HG03066 (cell line): ENCODE measurements around the gene PRR35.

ENCODE experiments used
- ATAC-seq: cut with Tn5 transposase; IDR thresholded peaks from one replicate; pipeline ENCODE4 v1.9.1; 2021; ENCODE audit warnings: low read depth; ENCODE audit not compliant: unreplicated experiment

PRR35 gene

DNA sequence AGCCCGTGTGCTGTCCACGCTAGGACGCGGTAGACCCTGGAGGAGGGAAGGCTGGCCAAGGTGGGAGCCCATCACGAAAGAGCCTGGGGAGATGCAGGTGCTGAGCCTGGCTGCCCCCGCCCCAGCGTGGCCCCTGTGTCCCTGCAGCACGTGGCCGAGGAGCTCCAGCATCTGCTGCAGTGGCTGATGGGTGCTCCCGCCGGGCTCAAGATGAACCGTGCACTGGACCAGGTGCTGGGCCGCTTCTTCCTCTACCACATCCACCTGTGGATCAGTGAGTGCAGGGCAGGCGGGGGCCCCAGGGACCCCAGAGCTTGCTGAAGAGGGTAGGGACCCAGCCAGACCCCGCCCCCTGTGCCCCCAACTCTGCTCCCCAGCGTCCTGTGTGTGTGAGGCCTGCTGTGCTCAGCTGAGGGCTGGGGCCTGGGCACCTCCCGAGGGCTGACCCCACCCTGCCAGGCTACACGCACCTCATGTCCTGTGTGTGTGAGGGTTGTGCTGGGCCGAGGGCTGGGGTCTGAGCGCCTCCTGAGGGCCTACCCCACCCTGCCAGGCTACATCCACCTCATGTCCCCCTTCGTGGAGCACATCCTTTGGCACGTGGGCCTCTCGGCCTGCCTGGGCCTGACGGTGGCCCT, 18.2 kb downstream of the PRR35 start:
- no peak for ATAC-seq

DNA sequence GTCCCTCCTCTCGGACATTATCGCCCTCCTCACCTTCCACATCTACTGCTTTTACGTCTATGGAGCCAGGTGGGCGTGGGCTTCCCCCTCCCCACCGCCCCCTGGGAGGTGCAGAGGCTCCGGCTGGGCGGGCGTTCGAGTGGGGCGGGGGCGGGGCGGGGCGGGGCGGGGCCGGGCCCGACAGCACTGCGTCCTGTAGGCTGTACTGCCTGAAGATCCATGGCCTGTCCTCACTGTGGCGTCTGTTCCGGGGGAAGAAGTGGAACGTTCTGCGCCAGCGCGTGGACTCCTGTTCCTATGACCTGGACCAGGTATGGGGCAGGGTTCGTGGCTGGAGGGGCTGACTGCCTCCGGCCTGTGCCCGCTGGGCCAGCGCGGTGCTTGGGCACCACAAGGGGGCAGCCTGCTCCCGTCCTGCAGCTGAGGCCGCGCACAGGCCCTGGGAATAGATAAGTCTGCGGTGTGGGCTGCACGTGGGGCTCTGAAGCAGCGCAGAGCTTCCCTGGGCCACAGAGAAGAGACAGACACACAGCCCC, 18.7 kb downstream of the PRR35 start:
- no peak for ATAC-seq

DNA sequence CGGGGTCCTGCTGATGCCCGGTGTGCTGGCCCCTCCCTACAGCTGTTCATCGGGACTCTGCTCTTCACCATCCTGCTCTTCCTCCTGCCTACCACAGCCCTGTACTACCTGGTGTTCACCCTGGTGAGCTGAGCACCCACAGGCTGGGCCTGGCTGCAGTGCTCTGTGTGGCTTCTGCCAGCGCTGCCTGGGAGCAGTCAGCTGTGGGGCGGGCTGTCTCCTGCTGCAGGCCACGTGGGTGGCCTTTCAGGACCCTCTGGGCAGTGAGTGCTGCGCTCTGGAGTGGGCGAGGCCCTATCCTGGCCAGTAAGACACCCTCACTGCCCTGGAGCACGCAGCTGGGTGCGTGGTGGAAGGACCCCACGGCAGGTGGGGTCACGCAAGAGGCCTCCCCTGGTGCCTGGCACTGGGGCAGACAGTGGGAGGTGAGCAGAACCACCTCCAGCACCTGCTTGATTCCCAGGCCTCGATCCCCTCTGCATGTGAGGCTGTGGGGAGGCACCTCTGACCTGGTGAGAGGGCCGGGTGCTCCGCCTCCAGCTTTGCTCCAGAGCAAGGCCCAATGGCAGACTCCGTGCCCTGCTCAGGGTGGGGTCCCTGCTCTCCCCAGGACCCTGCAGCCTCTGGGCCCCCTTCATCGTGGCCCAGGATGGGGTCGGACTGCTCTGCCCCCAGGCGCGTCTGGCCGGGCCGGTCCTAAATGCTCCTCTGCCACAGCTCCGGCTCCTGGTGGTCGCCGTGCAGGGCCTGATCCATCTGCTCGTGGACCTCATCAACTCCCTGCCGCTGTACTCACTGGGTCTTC, 20.1 kb downstream of the PRR35 start:
- ATAC-seq, result no peak

DNA sequence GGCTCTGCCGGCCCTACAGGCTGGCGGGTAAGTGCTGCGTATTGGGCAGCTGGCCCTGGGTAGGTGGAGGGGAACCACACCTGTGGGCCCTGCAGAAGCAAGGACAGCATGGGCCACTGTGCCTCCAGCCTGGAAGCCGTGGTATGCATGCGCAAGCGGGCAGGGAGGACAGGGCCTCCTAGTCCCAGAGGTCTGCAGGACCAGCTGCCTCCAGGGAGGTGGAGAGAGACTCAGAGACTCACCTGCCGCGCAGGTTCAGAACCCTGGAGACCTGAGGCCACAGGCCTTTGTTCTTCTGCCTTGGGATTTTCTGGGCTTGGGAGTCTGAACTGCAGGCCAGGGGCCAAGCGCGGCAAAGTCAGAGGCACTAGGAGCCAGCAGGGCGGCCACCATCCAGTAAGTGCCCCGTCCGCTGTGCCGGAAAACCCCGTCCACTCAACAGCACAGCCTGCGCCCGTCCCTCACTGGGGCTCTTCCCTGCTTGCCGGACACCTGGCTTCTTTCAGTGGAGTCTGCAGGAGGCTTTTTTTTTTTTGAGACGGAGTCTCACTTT, 20.8 kb downstream of the PRR35 start:
- ATAC-seq, result no peak

DNA sequence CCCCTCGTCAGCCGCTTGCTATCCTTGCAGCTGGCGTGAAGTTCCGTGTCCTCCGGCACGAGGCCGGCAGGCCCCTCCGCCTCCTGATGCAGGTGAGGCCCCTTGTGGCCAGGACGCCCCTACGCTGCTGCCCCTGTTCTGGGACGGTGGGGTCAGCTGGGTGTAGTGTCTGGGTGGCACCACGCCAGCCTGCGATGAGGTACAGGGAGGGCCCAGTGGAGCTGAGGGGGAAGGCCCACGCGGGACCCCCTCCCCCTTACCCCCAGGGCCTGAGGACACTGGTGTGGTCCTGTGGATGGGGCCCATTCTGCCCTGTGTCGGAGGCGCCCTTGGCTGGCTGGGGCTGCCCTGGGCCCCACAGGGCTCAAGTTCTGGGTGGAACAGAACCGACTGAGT, 22.0 kb downstream of the PRR35 start:
- no peak for ATAC-seq

DNA sequence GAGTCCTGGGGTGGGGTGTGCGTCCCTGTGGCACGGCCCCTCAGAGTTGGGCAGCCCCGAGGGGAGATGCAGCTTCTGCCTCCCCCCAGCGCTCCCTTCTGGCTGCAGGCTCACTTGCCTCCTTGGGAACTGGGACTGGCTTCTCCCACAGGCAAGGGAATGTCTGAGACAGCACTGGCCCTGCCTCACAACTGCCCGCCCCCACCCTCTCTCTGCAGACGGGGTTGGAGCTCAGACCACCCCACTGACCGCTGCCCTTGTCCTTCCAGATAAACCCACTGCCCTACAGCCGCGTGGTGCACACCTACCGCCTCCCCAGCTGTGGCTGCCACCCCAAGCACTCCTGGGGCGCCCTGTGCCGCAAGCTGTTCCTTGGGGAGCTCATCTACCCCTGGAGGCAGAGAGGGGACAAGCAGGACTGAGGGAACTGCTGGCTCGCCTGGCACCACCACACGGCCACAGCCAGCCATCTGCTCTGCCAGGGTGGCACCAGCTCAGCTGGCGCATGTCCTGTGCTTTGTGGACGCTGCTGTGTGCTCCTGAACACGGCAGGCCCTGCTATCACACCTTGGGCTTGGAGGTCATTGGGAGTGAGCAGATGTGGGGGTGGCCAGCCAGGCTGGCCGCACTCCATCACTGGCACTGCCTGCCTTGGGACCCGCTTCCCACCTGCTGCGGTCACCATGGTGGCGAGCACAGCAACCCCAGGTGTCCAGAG, 22.6 kb downstream of the PRR35 start:
- ATAC-seq, result no peak

DNA sequence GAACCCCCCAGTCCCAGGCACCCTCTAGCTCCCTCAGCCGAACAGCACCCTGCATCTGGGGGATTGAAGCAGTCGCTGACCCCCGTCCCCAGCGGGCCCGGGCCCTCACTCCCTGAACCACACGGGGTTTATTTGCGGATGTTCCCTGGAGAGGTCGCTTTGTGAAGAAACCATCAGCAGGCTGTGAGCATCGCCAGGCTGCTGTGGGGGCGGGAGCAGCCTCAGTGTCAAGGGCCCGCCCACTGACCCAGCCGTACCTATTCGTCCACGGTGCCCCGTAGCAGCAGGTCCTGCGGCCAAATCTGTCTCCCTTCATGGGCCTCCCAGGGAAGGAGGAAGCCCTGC, 23.2 kb downstream of the PRR35 start:
- ATAC-seq, result no peak

DNA sequence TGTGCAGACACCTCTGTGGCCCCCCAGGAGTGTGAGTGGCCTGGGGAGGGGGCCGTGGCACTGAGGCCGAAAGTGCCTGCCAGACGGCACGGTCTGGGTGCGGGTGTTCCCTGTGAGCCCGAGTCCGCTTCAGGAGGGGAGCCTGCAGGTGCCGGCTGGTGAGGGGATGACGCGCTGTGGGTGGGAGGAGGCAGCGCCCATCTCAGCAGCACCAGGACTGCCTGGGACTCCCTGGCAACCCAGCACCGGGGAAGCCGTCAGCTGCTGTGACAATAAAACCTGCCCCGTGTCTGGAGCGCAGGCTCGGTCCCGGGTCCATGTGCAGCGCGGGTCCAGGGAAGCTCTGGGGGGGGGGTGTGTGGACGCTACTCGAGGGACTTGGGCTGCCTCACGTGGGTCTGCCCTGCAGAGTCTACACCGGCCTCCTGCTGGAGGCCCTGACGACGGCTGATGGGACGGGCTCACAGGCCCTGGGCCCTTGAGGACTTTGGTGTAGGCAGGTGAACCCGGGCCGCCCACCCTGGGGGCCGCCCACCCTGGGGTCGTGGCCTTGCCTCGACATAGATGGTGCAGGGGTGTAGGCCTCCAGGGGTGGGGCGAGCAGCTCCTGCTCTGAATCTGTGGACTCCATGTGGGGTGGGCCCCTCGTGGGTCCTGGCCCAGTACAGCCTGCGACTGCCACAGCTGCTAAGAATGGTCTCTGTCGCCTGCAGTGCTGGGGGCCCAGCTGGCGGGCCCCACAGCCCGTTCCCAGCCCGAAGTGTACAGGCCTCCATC, 23.8 kb downstream of the PRR35 start:
- no peak for ATAC-seq

DNA sequence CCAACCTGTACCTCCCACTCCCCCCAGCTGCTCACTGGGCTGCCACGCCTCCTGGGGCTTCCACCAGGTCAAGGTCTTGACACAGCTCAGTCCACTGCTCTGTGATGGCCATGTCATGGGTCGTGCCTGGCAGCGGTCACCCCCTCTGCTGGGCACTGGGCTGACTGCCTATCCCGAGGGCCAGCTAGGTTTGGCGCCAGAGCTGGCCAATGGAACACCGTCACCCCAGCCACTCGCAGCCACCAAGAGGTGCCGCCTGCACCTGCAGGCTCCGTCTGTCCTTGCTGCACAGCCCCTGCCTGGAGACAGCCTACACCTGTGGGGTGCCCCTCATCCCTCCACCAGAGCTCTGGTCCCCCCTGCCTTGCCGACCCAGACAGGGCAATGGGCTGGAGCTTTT, 25.2 kb downstream of the PRR35 start:
- no peak for ATAC-seq

DNA sequence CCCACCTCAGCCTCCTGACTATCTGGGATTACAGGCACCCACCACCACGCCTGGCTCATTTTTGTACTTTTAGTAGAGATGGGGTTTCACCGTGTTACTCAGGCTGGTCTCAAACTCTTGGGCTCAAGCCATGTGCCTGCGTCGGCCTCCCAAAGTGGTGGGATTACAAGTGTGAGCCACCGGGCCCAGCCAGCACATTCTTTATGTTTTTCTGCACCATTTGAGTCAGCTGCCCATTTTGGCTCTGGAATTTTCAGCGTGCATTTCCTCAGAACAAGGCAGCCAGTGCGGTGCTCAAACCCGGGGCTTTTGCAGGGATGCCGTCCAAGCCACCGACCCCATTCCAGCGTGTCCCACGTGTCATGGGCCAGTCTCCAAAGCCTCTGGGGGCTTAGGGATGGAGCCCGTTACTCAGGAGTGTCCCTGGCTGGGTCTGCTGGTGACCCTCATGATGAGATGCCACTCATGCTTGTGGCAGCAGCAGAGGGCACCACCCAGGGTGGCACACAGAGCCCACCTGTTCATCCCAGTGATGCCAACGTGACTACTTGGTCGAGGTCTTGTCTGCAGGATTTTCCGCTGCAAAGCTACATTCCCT, 26.0 kb downstream of the PRR35 start:
- no peak for ATAC-seq

DNA sequence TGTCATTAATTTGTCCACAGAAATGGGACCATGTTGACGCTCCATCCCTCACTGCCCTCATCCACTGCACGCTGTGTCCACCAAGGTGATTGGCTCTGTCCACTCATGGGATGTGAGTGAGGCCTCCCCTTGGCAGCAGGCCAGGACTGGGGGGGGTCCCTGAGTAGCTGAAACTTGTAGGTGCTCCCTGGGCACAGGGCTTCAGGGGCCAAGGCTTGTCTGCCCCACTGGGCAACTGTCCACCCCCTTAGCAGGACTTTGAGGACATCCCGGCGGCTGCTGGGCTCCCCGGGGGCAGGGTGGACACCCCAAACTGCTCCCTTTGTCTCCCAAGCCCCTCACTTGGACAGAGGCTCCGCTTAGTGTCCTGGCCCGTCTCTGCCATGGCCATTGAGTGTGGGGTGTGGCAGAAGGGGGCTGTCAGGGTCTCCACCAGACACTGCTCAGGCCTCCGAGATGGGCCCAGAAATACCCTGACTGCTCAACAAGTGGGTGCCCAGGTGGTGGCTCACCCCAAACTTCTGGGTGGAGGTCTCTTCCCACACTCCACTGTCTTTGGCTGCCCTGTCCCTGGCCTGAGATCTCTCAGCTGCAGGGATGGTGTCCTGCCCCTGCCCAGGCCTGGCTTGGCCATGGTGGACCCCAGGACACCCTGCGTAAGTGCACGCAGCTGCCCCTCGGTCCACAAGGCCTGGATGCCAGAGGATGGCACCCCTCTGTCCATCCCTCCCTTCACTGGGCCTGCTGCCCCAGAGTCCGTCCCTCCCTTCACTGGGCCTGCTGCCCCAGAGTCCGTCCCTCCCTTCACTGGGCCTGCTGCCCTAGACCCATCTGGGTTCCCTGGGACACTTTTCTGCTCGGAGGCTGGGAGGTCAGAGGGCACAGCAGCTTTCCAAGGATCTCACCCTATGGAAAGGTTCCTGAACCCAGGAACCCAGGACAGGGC, 26.7 kb downstream of the PRR35 start:
- no peak for ATAC-seq

DNA sequence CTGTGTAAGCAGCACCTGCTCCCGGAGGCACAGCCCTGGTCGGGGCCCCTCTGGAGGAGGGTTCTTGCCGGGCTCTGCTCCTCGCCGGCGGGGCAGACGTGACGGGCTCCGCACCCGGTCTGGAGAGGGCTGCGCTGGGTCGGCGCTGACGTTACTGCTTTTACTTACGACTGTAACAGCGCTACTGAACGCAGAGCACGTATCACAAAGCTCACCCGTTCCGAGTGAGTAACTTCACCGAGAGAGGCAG, 28.4 kb downstream of the PRR35 start:
- peak; percentile 5 for ATAC-seq

DNA sequence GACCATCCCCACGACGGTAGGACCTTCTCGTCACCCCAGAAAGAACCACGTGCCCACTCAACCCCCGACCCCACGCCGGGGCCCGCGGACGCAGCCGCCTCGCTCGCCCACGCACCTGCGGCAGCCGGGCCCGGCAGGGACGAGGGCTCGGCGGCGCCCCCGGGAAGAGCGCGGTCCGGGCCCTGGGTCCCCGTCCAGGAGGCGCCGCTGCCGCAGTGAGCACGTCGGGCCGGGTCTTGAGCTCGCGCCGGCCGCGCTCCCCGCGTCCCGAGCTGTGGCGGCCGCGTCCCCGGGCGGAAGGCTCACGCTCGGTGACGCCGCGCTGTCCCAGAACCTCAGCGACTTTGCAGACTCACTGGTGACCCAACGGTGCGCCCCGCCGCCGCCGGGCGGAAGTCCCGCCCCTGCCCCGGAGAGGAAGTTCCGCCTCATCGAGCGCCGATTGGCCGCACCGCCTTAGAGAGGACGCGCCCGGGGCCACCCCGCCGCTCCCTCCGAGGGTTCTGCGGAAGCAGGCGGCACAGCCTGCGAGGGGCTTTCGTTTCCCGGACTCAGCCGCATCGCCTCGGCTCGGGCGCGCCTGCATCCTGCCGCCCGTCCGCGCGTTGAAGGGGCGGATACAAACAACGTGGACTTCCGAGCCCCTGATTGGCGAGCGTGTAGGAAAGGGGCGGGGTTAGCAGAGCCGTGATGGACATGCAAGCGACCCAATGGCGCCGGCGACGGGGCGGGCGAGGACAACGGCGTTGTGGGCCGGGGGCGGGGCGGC, 28.9 kb downstream of the PRR35 start:
- peak; percentile 71 for ATAC-seq

DNA sequence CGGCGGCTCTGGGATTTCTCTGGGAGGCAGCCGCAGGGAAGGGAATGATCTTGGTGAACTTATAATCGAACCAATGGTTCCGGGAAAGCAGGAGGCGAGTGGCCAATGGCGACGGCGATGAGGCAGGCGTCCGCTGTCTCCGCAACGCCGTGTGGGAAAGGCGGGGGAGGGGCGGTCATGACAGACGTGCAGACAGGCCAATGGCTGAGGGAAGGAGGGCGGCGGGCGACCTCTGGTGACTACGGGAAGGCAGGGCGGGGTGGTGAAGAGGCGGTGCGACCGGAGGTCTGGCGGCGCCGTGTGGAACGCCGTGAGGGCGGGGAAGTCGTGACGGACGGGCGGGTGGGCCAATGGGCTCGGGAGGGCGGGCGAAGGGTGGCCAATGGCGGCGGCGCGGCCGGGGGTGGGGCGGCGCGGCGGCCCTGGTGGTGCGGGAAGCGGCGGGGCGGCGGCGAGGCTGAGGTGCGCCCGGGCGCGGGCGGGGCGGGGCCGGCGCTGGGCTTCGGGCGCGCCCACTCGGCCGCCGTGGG, 29.5 kb downstream of the PRR35 start, which contains the start of gene RAB40C:
TSS of gene RAB40C (plus strand) at position 409 of the 530 bp plus-strand sequence. CDS start 226 bp downstream, outside the sequence.
- peak; percentile 71 for ATAC-seq

DNA sequence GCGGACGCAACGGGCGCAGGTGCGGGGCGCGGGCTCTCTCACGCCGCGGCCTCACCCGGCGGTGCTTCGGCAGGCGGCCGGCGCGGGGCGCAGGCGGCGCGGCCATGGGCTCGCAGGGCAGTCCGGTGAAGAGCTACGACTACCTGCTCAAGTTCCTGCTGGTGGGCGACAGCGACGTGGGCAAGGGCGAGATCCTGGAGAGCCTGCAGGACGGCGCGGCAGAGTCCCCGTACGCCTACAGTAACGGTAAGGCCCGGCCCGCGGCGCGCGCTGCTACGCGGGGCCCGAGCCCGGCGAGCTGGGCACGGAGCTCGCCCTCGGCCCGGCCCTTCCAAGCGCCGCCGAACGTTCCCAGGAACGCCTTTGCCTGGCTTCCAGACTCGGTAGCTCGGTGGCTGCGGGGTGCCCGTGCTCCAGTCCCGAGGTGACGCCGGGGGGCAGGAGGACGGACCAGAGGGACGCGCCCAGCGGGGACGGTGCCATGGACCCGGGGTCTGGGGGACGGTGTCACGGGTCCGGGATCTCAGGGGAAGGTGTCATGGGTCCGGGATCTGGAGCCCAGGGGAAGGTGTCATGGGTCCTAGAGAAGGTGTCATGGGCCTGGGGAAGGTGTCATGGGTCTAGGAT, 30.1 kb downstream of the PRR35 start:
- ATAC-seq, result peak; percentile 2

DNA sequence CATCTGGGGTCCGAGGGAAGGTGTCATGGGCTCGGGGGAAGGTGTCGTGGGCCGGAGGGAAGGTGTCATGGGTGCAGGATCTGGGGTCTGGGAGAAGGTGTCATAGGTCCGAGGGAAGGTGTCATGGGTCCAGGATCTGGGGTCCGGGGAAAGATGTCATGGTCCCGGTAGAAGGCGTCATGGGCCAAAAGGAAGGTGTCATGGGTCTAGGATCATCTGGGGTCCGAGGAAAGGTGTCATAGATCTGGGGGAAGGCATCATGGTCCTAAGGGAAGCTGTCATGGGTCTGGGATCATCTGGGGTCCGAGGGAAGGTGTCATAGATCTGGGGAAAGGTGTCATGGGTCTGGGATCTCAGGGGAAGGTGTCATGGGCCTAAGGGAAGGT, 30.6 kb downstream of the PRR35 start:
- no peak for ATAC-seq

DNA sequence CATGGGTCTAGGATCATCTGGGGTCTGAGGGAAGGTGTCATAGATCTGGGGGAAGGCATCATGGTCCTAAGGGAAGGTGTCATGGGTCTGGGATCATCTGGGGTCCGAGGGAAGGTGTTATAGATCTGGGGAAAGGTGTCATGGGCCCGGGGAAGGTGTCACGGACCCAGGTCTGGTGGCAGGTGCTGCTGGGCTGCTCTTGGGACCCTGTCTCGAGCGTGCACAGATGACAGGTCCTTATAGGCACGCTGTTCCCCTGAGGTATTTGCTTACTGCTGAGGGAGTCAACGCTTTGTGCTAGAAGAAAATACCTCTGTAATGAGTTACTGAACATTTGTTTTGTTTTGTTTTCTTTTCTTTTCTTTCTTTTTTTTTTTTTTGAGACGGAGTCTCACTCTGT, 31.0 kb downstream of the PRR35 start:
- ATAC-seq, result no peak
